HL-60 (cell line): Measurements from ENCODE around the gene ANGPTL8.

Source experiments
- DNase-seq, 2 experiments: peaks; one replicate each; pipeline ENCODE4 v3.0.0-alpha.2; 2010 to 2020; ENCODE audit warnings: low read depth in 1 of 2, low spot score in 1 of 2
- H3K27ac ChIP-seq: fragments of 250-450 bp; sonication (Bioruptor Pico); replicated peaks from 2 replicates; pipeline ENCODE4 v1.5.1; 2020; ENCODE audit warnings: mild to moderate bottlenecking, moderate library complexity
- H3K27me3 ChIP-seq: fragments of 250-450 bp; sonication (Bioruptor Pico); 2 replicates; pipeline ENCODE4 v1.5.1; 2021; ENCODE audit warnings: mild to moderate bottlenecking, moderate library complexity; ENCODE audit not compliant: insufficient read depth, poor library complexity, severe bottlenecking
- H3K4me3 ChIP-seq: replicated peaks from 2 replicates; pipeline ENCODE4 v1.5.1; 2011; ENCODE audit warnings: mild to moderate bottlenecking, control low read depth, low read length; ENCODE audit not compliant: insufficient read depth
- CTCF ChIP-seq: IDR thresholded peaks from one replicate; pipeline ENCODE4 v1.5.1; 2011; ENCODE audit warnings: low read length, control low read depth, inconsistent platforms; ENCODE audit not compliant: insufficient read depth
- GABPA ChIP-seq: IDR thresholded peaks from 2 replicates; pipeline ENCODE4 v1.6.1; 2012; ENCODE audit warnings: low read depth
- POLR2AphosphoS5 ChIP-seq: IDR thresholded peaks from 2 replicates; pipeline ENCODE4 v1.6.1; 2012; ENCODE audit warnings: low read depth
- REST ChIP-seq: IDR thresholded peaks from 2 replicates; pipeline ENCODE4 v1.6.1; 2012; ENCODE audit warnings: low read depth; ENCODE audit not compliant: insufficient replicate concordance
- SPI1 ChIP-seq: IDR thresholded peaks from 2 replicates; pipeline ENCODE4 v1.6.1; 2012; ENCODE audit warnings: low read depth, mild to moderate bottlenecking, borderline replicate concordance
- long read RNA-seq: library from polyadenylated mRNA; unstranded; transcript quantifications from one replicate; pipeline ENCODE4 v2.0.0, GENCODE V29; 2020

Gene ANGPTL8
- long read RNA-seq = 0 reads

GRCh38 chr19:11239377-11240000 is at the start of gene ANGPTL8:
Gene ANGPTL8, plus strand, starts transcription at chr19:11239619. Its CDS starts 19 bp downstream, at chr19:11239638.
- Histone ChIP-seq H3K27ac (no peak within 1 kb of the TSS), H3K27me3 (no peaks in the 10 kb centered on the region), H3K4me3 (no peak within 1 kb of the TSS)
- TF ChIP-seq SPI1 (no peak), REST (no peak), CTCF (no peak), GABPA (no peak), POLR2AphosphoS5 (no peak)
- DNase-seq = no peak

DNA sequence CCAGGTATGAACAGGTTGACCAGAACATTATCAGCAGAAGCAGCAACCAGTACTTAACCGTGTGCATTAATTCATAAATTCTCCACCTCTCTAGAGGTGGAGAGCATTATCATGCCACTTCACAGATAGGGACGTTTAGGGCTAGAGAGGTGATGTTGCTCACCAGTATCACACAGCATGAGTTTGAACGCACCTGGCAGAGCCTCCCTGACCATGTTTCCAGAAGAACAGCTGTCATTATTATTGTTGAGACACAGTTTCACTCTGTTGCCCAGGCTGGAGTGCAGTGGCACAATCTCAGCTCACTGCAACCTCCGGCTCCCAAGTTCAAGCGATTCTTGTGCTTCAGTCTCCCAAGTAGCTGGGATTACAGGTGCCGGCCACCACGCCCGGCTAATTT is 48.9 kb upstream of the ANGPTL8 start:
- TF ChIP-seq SPI1 (no peak), POLR2AphosphoS5 (no peak), REST (no peak), CTCF (no peak), GABPA (no peak)
- DNase-seq = no peak
- Histone ChIP-seq H3K27me3 (no peaks in the 10 kb centered on the region), H3K27ac (no peak overlapping the region), H3K4me3 (no peak overlapping the region)

GRCh38 chr19:11191273-11191755 is 48.1 kb upstream of the ANGPTL8 start:
- Histone ChIP-seq H3K4me3 (no peak overlapping the region), H3K27ac (no peak overlapping the region), H3K27me3 (peaks cover 3% of the 10 kb centered on the region)
- TF ChIP-seq GABPA (no peak), POLR2AphosphoS5 (no peak), CTCF (no peak)
- DNase-seq = no peak

- no peak for DNase-seq
- no peak overlapping the region for H3K4me3 ChIP-seq
- H3K27me3 ChIP-seq = peaks cover 7% of the 10 kb centered on the region
- no peak for TF ChIP-seq CTCF
- no peak for TF ChIP-seq REST
- no peak for TF ChIP-seq GABPA
- no peak for TF ChIP-seq POLR2AphosphoS5
- no peak for TF ChIP-seq SPI1
- no peak overlapping the region for H3K27ac ChIP-seq
Measured at GRCh38 chr19:11191934-11192333, 47.5 kb upstream of the ANGPTL8 start.
